IPS DF 4.7 (cell line): Measurements from ENCODE around the gene SIAH2.
"Not testable (repeated sequence)": the region's sequence is repeated elsewhere in the genome, so short reads cannot be mapped to it uniquely, and the experiment has no call there.

Experiments used
- DNase-seq: peaks from one replicate; pipeline ENCODE4 v3.0.0-alpha.2; 2013; ENCODE audit warnings: low spot score; ENCODE audit errors: extremely low read depth

Gene SIAH2

GRCh38 chr3:150763122-150763840 lies at the start of gene SIAH2:
Gene SIAH2, minus strand, starts transcription at chr3:150763169. Its CDS starts 320 bp downstream, at chr3:150762849.
- DNase-seq: no peak

DNA sequence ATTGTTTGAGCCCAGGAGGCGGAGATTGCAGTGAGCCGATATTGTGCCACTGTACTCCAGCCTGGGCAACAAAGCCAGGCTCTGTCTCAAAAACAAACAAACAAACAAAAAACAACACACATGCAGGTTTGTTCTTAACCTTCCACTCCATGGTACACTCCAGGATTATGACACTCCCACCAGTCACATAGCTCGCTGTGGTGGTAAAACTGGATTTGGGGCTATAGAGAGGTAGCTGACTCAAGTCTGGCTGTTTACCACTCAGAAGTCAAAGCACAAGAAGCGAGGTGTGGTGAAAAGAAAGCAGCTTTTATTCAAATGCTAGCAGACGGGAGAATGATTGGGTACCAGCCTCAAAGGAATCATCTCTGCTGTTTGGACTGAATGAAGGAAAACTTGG lies 49.0 kb upstream of the SIAH2 start:
- no peak for DNase-seq

GRCh38 chr3:150810641-150811040 lies 47.7 kb upstream of the SIAH2 start:
- no peak for DNase-seq

- peak; percentile 87 for DNase-seq
These were observed 43.3 kb upstream of the SIAH2 start for GRCh38 chr3:150806185-150806835.

GRCh38 chr3:150805354-150805753 lies 42.4 kb upstream of the SIAH2 start:
- no peak for DNase-seq

DNA sequence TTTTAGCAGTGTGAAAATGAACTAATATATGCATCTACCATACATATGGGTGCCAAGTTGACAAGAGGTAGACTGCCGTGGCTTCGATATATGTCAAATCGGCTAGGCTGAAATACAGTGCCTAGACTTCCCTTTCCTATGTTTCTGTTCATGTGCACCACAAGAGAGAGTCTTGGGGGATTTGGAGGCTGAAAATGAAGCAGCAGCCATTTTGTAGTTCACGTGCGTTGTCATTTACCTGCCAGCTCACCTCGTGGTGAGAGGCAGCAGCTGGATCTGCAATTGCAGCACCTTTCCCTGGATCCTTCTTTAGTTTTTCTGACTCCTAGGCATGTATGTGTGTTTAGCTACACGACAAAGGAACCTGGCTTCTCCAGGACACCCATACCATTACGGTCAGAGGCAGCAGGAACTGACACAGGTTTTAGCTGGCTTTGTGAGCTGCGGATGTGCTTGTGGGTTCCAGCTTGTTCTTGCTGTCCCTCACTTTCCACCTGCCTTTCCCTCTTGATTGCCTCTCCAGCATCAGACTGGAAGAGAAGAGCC lies 40.5 kb upstream of the SIAH2 start:
- no peak for DNase-seq

- no peak for DNase-seq
These were observed 37.8 kb upstream of the SIAH2 start for GRCh38 chr3:150800722-150801121.

GRCh38 chr3:150798122-150798618 lies 35.2 kb upstream of the SIAH2 start:
- no peak for DNase-seq

GRCh38 chr3:150797155-150797554 lies 34.2 kb upstream of the SIAH2 start:
- no peak for DNase-seq

GRCh38 chr3:150796527-150796926 lies 33.6 kb upstream of the SIAH2 start:
- DNase-seq: not testable (repeated sequence)

DNA sequence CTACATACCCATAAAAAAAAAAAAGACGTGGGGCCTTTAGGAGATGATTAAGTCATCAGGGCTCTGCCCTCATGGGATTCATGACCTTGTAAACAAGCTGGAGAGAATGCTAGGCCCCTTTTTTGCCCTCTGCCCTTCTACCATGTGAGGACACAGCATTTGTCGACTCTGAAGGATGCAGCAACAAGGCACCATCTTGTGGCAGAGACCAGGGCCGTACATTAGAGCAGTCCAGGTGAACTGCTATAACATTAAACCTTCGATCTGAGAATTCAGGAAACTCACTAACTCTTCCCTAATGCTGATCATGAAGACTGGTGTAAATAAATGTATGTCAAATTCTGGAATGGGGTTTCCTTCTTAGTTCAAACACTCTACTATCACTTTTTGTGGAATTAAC lies 30.7 kb upstream of the SIAH2 start:
- no peak for DNase-seq

DNA sequence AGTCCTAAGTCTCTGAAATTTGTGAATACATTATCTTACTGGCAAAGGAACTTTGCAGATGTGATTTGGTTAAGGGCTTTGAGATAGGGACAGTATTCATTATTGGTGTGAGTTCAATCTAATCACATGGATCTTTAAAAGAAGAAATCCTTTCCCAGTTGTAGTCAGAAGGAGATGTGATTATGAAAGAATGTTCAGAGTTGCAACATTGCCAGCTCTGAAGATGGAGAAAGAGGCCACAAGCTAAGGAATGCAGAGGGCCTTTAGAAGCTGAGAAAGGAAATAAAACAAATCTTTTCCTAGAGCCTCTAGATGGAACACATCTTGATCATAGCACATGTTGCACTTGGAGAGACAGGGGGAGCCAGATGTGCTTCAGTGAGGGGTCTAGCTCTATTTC lies 27.7 kb upstream of the SIAH2 start:
- DNase-seq: no peak

DNA sequence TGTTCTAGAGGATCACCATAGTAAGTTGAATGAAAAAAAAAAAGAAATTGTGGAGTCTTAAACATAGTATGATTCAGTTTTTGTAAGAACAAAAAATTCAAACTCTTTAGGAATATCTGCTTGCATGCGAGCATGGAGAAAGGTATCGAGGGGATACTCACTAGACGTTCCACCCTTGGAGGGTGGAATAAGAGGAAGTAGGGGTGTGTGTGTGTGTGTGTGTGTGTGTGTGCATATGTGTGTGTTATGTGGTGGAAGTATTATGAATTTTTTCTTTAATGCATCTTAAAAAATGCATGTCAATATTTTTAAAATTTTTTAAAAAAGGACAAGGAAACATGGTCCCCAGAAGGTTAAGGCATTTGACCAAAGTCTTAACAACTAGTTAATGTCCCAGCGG lies 26.5 kb upstream of the SIAH2 start:
- DNase-seq: no peak

GRCh38 chr3:150787741-150788370 lies 24.9 kb upstream of the SIAH2 start:
- DNase-seq: no peak

GRCh38 chr3:150786791-150787190 lies 23.8 kb upstream of the SIAH2 start:
- no peak for DNase-seq

DNA sequence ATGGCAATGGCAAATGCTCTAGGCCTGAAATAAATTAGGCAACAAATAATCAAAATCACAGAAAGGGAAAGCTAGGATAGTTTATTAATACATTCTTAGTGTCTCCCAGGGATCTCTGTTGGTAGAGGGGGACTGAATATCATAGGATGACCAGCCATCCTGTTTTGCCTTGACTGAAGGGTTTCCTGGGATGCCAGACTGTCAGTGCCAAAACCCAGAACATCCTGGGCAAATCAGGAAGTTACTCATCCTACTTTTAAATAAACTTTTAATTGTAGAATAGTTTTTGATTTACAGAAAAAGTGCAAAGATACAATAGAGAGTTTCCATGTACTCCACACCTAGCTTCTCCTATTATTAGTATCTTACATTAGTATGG lies 21.8 kb upstream of the SIAH2 start:
- no peak for DNase-seq

DNA sequence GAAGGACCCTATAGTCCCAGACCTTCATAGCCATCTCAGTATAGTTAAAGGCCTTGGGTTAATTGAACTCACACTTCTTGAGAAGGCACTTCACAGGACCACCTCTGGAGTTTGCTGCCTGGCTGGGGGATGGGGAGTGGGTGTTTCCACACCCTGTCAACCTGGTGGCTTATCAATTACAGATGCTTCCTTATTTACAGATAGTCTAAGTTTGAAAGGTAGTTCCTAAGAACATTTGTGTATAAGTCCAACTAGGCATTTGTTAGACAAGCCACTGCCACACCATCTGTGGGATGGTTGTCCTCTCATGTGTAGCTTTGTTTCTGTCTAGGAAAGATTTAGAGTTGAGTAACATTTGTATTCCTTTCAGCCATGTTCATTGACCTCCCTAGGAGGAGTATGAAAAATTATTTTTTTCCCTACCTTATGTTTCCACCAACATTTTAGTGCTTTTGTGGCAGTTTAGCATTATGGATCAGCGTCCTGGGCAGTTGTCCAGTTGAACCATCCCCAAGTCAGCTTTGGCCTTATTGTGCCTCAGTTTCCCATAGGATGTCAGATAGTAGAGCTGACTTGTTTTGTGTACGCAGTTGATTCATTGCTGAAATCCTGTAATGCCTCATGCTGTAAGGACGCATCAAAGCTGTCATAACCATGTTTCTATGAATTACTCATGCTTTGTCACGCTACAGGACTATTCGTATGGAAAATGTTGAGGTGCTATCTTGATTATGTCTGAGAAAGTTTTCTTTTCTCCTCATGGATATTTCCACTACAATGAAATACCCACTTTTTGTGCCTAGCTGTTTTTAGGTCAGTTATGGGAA lies 21.2 kb upstream of the SIAH2 start:
- DNase-seq: no peak

GRCh38 chr3:150783316-150783715 lies 20.3 kb upstream of the SIAH2 start:
- DNase-seq: no peak

GRCh38 chr3:150779402-150779858 lies 16.5 kb upstream of the SIAH2 start:
- DNase-seq: no peak

DNA sequence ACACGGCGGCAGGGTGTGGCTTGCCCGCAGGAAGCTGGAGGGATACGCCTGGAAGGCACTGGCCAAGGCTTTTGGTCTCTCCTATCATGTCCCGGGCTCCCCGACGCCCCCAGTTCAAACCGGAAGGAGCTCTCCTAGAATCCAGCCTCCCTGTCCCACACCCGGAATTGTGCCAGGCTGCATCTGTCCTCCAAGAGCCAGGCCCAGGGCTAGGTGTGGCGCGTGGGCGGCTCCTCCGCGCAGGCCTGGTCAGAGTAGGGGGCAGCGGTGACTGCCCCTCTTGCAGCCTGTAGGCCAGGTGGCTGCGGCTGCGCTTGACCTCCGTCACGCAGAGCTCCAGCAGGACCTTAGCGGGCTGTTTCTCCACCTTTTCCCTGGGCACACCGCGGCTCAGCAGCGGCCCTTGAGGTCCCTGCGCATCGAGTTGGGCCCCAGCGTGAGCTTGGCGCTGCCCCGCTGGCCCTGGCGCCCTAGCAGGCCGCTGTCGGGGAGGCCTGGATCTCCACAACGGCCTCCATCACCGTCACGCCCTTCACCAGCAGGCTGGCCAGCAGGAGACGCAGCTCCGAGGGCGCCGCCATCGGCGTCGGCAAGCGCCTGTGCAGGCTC lies 15.9 kb upstream of the SIAH2 start:
- no peak for DNase-seq
